GM12874 (cell line): Measurements from ENCODE around the gene BICC1.

Source experiments
- CTCF ChIP-seq: IDR thresholded peaks from 2 replicates; pipeline ENCODE4 v1.5.1; 2011; ENCODE audit warnings: low read depth, mild to moderate bottlenecking, control low read depth, low read length, moderate library complexity; ENCODE audit not compliant: insufficient read depth

BICC1 gene

GRCh38 chr10:58796824-58797223 is 284.2 kb downstream of the BICC1 start:
- TF ChIP-seq CTCF, result no peak

DNA sequence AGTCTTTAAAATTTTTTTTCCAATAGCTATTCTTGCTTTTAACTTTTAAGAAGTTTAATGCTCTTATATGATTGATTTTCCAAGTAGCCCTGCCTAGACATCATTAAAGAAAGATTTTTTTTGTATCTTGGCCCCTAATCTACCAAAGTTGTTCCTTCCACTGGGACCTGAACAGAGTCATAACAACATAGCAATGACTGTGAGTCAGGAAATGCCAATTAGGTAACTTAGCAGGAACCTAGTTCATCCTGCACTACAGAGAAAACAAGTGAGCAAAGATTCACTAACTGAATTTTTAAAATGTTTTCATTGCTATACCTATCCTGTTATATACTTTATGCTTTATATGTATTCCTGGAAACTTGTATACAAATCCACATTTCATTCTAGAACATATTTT is 284.7 kb downstream of the BICC1 start:
- TF ChIP-seq CTCF, result no peak

DNA sequence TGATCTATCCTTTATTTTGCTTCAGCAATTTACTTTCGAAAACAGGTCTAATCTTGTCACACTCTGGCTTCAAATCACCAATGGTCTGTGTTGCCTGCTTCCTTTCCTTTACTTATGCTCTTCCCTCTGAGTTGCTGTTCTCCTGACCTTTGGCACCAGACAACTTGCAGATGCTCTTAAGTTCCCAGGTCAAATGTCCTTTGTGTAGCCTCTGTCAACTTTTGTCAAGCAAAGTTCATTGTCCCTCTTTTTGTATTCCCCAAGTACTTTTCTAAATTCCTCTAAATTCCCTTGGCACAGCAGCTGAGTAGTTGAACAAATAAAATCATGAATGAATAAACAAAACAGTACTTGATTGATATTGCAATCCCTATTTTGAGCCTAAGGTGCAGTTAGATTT is 289.4 kb downstream of the BICC1 start:
- TF ChIP-seq CTCF, result no peak

DNA sequence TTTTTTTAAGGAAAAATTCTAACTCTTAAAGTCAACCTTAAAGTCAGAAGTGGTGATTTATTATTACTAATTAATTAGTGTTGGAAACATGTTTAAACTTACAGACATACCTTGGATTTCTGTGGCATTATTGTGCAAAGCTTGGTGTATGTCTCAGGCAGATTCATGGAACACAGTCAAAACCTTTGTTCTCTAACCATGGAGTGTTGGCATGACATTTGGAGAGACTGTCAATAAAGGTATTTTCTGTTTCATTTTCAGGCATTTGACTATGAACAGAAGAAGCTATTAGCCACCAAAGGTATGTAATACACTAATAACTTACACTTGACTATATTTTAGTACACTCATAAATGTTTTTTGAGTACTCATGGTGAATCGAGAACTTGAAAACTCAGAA is 293.7 kb downstream of the BICC1 start:
- TF ChIP-seq CTCF, result no peak

DNA sequence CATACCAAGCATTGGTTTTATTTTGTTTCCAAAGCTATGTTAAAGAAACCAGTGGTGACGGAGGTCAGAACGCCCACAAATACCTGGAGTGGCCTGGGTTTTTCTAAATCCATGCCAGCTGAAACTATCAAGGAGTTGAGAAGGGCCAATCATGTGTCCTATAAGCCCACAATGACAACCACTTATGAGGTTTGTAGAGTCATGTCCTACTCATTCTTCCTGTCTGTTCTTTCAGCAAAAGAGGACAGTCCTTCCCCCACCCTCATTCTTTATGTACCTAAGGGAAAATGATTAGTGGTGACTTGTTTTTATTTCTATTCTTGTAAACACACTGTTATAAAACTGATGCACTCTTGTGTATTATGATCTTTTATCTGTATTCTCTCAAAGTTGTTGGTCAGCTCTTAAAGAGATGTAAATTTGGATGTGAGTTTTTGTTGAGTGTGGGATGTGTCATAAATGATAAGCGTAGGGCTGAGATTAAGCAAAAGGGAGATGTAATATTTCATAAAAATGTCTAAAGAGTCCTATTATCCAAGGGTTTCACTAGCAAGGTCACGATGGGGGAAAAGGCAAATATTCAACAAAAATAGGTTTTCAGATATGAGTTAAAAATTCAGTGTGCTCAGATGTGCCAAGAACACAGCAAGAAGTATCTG is 294.4 kb downstream of the BICC1 start:
- no peak for TF ChIP-seq CTCF

- TF ChIP-seq CTCF, result no peak
These were observed 295.0 kb downstream of the BICC1 start for GRCh38 chr10:58807629-58808022.

GRCh38 chr10:58810751-58811150 is 298.1 kb downstream of the BICC1 start:
- TF ChIP-seq CTCF, result no peak
